ENCODE measurements around the gene PACSIN1.

GRCh38 chr6:34537922-34538550 is 72.2 kb downstream of the PACSIN1 start:
- TF ChIP-seq CTCF (optimal IDR thresholded peaks at IDR 0.05 in 1 of 3, IDR thresholded peaks at IDR 0.05 in 1 of 3, conservative IDR thresholded peaks at IDR 0.05 in 1 of 3; ENCODE audit: extremely low read depth in 1 of 3, insufficient read depth in 2 of 3, low read length in 3 of 3) (no peak), EZH2 (IDR thresholded peaks at IDR 0.05; ENCODE audit: low read length) (no peak)

All from keratinocyte (primary cell).